Sigmoid colon (tissue), 7 donors: ENCODE measurements around the gene IFI27L1. TPM values are rescaled to one million over a fixed set of nuclear protein-coding genes. Genes with fewer than 3 reads are reported as not detected.

Source experiments
- DNase-seq: peaks from one replicate; pipeline ENCODE4 v3.0.0-alpha.2; 2019
- H3K27ac ChIP-seq, 4 donors: fragments of 200-600 bp; sonication (generic); one replicate each; pipeline ENCODE4 v1.5.1; 2016 to 2019; ENCODE audit warnings: mild to moderate bottlenecking in 1 of 4
- H3K27me3 ChIP-seq, 3 donors: fragments of 200-600 bp; sonication (generic); one replicate each; pipeline ENCODE4 v1.5.1; 2019; ENCODE audit warnings: mild to moderate bottlenecking in 1 of 3
- H3K36me3 ChIP-seq, 4 donors: fragments of 200-600 bp; sonication (generic); one replicate each; pipeline ENCODE4 v1.5.1; 2016 to 2019
- H3K4me1 ChIP-seq, 4 donors: fragments of 200-600 bp; sonication (generic); one replicate each; pipeline ENCODE4 v1.5.1; 2017 to 2019
- H3K4me3 ChIP-seq, 4 donors: fragments of 200-600 bp; sonication (generic); one replicate each; pipeline ENCODE4 v1.5.1; 2017 to 2019; ENCODE audit warnings: mild to moderate bottlenecking in 2 of 4, moderate library complexity in 1 of 4
- H3K9me3 ChIP-seq, 4 donors: fragments of 200-600 bp in 3 of 4; sonication (generic) in 3 of 4; one replicate each; pipeline versions ENCODE4 v1.5.1 to v1.6.1; 2013 to 2019
- EP300 ChIP-seq, 4 donors: sonication (generic); formaldehyde crosslinking; IDR thresholded peaks; one replicate each; pipeline ENCODE4 v1.6.1; 2017; ENCODE audit warnings: antibody characterized with exemption in 4 of 4
- POLR2A ChIP-seq, 2 donors: fragments of 450-650 bp; IDR thresholded peaks; one replicate each; pipeline ENCODE4 v1.6.1; 2016; ENCODE audit warnings: antibody characterized with exemption in 2 of 2, mild to moderate bottlenecking in 2 of 2, moderate library complexity in 2 of 2
- POLR2AphosphoS5 ChIP-seq, 4 donors: sonication (generic); formaldehyde crosslinking; IDR thresholded peaks; one replicate each; pipeline ENCODE4 v1.6.1; 2017; ENCODE audit warnings: antibody characterized with exemption in 4 of 4
- WGBS, 2 donors: extraction: QIAGEN DNeasy Blood & Tissue Kit; methylation state at CpG; one replicate each; pipeline ENCODE4 v1.1.7; 2013; 5-methylcytosine and 5-hydroxymethylcytosine counted together
- intact Hi-C: fragments of 100-400 bp; cut with DNase I; formaldehyde crosslinking; loops from one replicate; pipeline ENCODE4 v1.15.1; 2023
- polyA plus RNA-seq, 3 donors: library from polyadenylated mRNA; stranded (reverse); fragments of 200-250 nt; gene quantifications; one replicate each; pipeline ENCODE4 v1.2.3, GENCODE V29; 2013
- total RNA-seq, 4 donors: library from RNA; depleted of rRNA; stranded (reverse); fragments of >200 nt; gene quantifications; one replicate each; pipeline ENCODE4 v1.1.0, GENCODE V29; 2016
- TF ChIP-seq, protein P1 (sequence below), 4 experiments: fragments of 450-650 bp in 3 of 4; fragments of 200-600 bp in 1 of 4; IDR thresholded peaks; one replicate each; pipeline ENCODE4 v1.5.1; 2016 to 2019; ENCODE audit warnings: antibody characterized with exemption in 4 of 4, mild to moderate bottlenecking in 3 of 4, moderate library complexity in 2 of 4
- donor health status: healthy with polysubstance abuse.
- donor health status: Bipolar disorder and iron deficiency.
- donor health status: healthy.

The IFI27L1 gene
- total and polyA plus RNA-seq, 7 donors, result 6.7 to 49.5 (median 8.6) TPM

DNA sequence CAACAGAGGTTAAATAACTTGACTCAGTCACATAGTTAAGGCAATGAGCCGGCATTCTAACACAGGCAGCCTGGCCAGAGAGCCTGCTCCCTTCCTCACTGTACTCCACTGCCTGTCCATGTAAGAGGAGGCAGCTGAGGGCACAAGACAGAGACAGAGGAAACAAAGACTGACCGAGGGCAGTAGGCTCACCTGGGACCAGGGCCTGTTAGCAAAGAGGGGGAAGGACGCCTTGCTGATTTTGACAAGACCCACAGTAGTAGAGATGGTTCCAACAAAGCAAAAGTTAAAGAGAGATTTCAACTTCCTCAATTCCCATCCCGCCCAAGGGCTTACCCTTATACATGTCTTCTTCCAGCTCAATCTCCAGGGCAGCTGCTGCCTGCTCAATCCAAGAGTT, 28.4 kb upstream of the IFI27L1 start:
- TF ChIP-seq POLR2A (IDR thresholded peaks at IDR 0.05) (no peak), EP300 (IDR thresholded peaks at IDR 0.05) (no peak), POLR2AphosphoS5 (IDR thresholded peaks at IDR 0.05) (no peak)
- TF ChIP-seq, protein P1, sequence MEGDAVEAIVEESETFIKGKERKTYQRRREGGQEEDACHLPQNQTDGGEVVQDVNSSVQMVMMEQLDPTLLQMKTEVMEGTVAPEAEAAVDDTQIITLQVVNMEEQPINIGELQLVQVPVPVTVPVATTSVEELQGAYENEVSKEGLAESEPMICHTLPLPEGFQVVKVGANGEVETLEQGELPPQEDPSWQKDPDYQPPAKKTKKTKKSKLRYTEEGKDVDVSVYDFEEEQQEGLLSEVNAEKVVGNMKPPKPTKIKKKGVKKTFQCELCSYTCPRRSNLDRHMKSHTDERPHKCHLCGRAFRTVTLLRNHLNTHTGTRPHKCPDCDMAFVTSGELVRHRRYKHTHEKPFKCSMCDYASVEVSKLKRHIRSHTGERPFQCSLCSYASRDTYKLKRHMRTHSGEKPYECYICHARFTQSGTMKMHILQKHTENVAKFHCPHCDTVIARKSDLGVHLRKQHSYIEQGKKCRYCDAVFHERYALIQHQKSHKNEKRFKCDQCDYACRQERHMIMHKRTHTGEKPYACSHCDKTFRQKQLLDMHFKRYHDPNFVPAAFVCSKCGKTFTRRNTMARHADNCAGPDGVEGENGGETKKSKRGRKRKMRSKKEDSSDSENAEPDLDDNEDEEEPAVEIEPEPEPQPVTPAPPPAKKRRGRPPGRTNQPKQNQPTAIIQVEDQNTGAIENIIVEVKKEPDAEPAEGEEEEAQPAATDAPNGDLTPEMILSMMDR (IDR thresholded peaks at IDR 0.05), result no peak
- Histone ChIP-seq H3K4me1 (peaks cover 0 to 18% (median 13%) of the 10 kb centered on the region in 4 donors), H3K4me3 (no peak overlapping the region), H3K9me3 (no peaks in the 10 kb centered on the region), H3K36me3 (peaks cover 38 to 100% (median 74%) of the 10 kb centered on the region in 4 donors), H3K27me3 (no peaks in the 10 kb centered on the region), H3K27ac (no peak overlapping the region)
- intact Hi-C loops, result no loop called here
- DNase-seq, result no peak
- 89 to 94% methylated on average over 4 of the region's 4 CpGs for WGBS, 2 donors

DNA sequence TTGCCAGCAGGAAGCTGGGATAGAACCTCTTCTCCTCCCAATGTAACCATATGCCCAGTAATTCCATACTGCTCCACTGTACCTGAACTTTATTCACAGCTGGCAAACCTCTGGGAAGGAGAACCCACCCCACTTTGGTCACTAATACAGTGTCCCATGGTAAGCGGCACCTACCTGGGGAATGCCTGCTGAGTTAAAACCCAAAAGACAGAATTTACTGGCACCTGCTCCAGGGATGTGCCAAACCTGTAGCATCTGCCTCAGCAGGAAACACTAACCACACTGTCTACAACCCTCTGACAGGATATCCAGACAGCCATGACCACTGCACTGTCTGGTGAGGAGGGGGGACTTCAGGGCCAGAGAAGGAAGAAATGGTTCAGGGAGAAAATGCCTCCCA, 26.7 kb upstream of the IFI27L1 start:
- TF ChIP-seq EP300 (IDR thresholded peaks at IDR 0.05) (no peak), POLR2A (IDR thresholded peaks at IDR 0.05) (no peak), POLR2AphosphoS5 (IDR thresholded peaks at IDR 0.05) (no peak)
- TF ChIP-seq, protein P1 (IDR thresholded peaks at IDR 0.05), result no peak
- H3K36me3 ChIP-seq, result peaks cover 36 to 100% (median 65%) of the 10 kb centered on the region in 4 donors
- intact Hi-C loops, result no loop called here
- WGBS, 2 donors, result 98 to 99% methylated on average over 1 of the region's 1 CpG
- no peak overlapping the region for H3K4me3 ChIP-seq
- no peak for DNase-seq
- H3K9me3 ChIP-seq, result no peaks in the 10 kb centered on the region
- H3K27me3 ChIP-seq, result no peaks in the 10 kb centered on the region
- no peak overlapping the region for H3K27ac ChIP-seq
- peaks cover 0 to 18% (median 15%) of the 10 kb centered on the region in 4 donors for H3K4me1 ChIP-seq

DNA sequence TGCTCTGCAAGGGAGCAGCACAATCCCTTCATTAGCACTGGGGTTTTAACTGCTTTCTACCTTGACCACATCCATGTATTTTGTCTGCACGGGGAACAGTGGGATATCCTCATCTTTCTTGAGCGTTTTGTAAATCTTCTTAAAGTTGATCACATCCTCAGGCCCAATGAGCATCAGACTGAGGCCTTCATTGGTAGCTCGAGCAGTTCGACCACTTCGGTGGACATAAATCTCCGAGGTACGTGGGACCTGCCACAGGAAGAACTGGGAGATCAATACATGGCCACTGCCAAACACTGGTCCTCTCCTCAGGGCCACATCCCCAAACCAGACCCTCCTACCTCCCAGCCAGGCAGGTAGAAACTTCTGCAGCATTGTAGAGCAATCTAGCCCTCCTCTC, 26.2 kb upstream of the IFI27L1 start:
- intact Hi-C loops, result no loop called here
- Histone ChIP-seq H3K9me3 (no peaks in the 10 kb centered on the region), H3K4me1 (peaks cover 0 to 18% (median 15%) of the 10 kb centered on the region in 4 donors), H3K27ac (no peak overlapping the region), H3K36me3 (peaks cover 37 to 100% (median 63%) of the 10 kb centered on the region in 4 donors), H3K4me3 (no peak overlapping the region), H3K27me3 (no peaks in the 10 kb centered on the region)
- TF ChIP-seq EP300 (IDR thresholded peaks at IDR 0.05), result no peak
- WGBS, 2 donors, result 95% methylated on average over 7 of the region's 7 CpGs
- DNase-seq, result no peak

DNA sequence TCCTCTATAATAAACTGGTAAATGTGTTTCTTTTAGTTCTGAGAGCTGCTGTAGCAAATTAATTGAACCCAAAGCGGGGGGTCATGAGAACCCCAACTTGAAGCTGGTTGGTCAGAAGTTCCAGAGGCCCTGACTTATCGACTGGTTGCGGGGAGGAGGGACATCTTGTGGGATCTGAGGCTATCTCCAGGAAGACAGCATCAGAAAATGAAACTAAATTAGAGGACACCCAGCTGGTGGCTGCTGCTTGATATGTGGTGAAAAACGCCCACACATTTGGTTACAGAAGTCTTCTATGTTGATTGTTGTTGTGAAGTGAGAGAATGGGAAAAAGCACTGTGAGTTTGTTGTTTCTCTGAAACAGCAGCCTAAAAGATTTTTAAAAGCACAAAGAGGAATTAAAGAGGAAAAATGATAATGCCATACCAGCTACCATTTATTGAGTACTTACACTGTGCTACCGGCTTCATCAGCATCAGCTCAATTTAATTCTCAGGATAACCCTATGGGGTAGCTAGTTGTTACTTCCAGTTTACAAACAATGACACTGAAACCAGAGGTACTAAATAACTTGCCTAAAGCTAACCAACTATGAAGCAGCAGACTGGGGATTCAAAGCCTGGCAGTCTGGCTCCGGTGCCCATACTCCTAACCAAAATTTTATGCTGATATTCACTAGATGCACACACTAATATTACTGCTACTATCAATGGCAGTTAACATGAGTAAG, 24.4 kb upstream of the IFI27L1 start:
- Histone ChIP-seq H3K27ac (no peak overlapping the region), H3K4me1 (peaks cover 0 to 7% (median 3%) of the 10 kb centered on the region in 4 donors), H3K9me3 (no peaks in the 10 kb centered on the region), H3K27me3 (no peaks in the 10 kb centered on the region), H3K4me3 (no peak overlapping the region), H3K36me3 (peaks cover 48 to 100% (median 67%) of the 10 kb centered on the region in 4 donors)
- intact Hi-C loops, result no loop called here
- DNase-seq, result no peak
- TF ChIP-seq, protein P1 (IDR thresholded peaks at IDR 0.05), result no peak
- no peak for TF ChIP-seq EP300 (IDR thresholded peaks at IDR 0.05)
- TF ChIP-seq POLR2AphosphoS5 (IDR thresholded peaks at IDR 0.05), result no peak
- no peak for TF ChIP-seq POLR2A (IDR thresholded peaks at IDR 0.05)
- WGBS, 2 donors, result 68 to 82% methylated on average over 6 of the region's 6 CpGs

DNA sequence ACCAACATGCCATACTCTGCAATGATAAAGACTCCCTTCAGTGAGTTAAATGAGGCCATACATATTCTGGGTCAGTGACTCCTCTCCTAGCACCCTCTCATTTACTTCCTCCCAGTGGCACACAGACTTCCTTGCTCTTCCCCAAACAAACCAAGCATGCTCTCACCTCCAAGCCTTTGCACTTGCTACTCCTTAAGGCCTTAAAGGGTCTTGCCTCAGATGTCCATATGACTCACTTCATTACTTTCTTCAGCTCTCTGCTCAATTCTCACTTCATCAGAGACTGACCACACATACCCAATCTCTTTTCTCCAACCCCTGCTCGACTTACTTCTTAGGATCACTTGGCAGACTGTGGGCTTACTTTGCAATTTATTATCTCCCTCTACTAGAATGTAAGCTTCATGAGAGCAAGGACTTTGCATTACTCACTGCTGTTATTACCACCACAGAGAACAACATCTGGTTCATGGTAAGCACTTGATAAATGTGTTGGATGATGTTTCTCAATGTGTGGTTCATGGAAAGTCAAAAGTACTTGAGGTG, 22.9 kb upstream of the IFI27L1 start:
- no peaks in the 10 kb centered on the region for H3K9me3 ChIP-seq
- DNase-seq, result no peak
- H3K4me3 ChIP-seq, result no peak overlapping the region
- peaks cover 0 to 18% (median 8%) of the 10 kb centered on the region in 4 donors for H3K4me1 ChIP-seq
- WGBS, 2 donors, result 23 to 75% methylated on average over 1 of the region's 1 CpG
- no peak overlapping the region for H3K27ac ChIP-seq
- peaks cover 54 to 96% (median 63%) of the 10 kb centered on the region in 4 donors for H3K36me3 ChIP-seq
- intact Hi-C loops, result no loop called here
- peak in 1 of 4 donors; percentile 5 for TF ChIP-seq POLR2AphosphoS5 (IDR thresholded peaks at IDR 0.05)
- TF ChIP-seq, protein P1 (IDR thresholded peaks at IDR 0.05), result no peak
- no peaks in the 10 kb centered on the region for H3K27me3 ChIP-seq
